ENCODE results near the gene CAMKMT. TPM values are rescaled to one million over a fixed set of nuclear protein-coding genes. Genes with fewer than 3 reads are reported as not detected.
"Not testable (repeated sequence)": the region's sequence is repeated elsewhere in the genome, so short reads cannot be mapped to it uniquely, and the experiment has no call there.

The CAMKMT gene
- total and polyA plus RNA-seq, 8 donors, result 8.3 to 17.5 (median 11.5) TPM

DNA sequence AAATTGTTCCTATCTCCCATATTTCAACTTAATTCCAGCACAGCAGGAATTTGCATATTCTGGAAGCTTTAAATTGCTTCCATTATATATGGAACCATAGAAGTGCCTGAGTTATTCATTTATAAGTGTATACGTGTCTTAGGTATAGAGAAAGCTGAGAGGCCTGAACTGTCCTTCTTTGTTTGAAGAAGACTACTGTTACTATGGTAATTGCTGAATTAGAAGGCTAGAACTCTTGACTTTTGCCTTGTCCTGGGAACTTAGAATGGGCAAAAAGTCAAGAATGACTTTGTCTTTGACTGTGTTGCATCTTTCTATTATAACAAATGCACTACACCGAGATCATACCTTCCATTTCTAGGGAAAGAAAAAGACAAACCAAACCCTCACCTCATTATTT lies 15.7 kb downstream of the CAMKMT start:
- TF ChIP-seq, protein P1, sequence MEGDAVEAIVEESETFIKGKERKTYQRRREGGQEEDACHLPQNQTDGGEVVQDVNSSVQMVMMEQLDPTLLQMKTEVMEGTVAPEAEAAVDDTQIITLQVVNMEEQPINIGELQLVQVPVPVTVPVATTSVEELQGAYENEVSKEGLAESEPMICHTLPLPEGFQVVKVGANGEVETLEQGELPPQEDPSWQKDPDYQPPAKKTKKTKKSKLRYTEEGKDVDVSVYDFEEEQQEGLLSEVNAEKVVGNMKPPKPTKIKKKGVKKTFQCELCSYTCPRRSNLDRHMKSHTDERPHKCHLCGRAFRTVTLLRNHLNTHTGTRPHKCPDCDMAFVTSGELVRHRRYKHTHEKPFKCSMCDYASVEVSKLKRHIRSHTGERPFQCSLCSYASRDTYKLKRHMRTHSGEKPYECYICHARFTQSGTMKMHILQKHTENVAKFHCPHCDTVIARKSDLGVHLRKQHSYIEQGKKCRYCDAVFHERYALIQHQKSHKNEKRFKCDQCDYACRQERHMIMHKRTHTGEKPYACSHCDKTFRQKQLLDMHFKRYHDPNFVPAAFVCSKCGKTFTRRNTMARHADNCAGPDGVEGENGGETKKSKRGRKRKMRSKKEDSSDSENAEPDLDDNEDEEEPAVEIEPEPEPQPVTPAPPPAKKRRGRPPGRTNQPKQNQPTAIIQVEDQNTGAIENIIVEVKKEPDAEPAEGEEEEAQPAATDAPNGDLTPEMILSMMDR (IDR thresholded peaks at IDR 0.05), result no peak
- H3K4me3 ChIP-seq, result no peak overlapping the region
- DNase-seq (no peak), ATAC-seq (no peak)
- H3K4me1 ChIP-seq, result no peaks in the 10 kb centered on the region
- H3K27me3 ChIP-seq, result no peaks in the 10 kb centered on the region
- no peaks in the 10 kb centered on the region for H3K9me3 ChIP-seq
- intact Hi-C loops (cut with DNase I), result no loop called here
- H3K27ac ChIP-seq, result no peak overlapping the region
- peaks cover 0 to 2% of the 10 kb centered on the region in 2 donors for H3K36me3 ChIP-seq

DNA sequence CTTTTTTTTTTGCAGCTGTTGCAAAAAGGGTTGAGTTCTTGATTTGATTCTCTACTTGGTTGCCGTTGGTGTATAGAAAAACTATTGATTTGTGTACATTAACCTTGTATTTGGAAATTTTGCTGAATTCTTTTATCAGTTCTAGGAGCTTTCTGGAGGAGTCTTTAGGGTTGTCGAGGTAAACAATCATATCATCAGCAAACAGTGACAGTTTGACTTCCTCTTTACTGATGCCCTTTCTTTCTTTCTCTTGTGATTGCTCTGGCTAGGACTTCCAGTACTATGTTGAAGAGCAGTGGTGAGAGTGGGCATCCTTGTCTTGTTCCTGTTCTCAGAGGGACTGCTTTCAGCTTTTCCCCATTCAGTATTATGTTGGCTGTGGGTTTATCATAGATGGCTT lies 23.5 kb downstream of the CAMKMT start:
- intact Hi-C loops (cut with DNase I), result not testable (repeated sequence)

DNA sequence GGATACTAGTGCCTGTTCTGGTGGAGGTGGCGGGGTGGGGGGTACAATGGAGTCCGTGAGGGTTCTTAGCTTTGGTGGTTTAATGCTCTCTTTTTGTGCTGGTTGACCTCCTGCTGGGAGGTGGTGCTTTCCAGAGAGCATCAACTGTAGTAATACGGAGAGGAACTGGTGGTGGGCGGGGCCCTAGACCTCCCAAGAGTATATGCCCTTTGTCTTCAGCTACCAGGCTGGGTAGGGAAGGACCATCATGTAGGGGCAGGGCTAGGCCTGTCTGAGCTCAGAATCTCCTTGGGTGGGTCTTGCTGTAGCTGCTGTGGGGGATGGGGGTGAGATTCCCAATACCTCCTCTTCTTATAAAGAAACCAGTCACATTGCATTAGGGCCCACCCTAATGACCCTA lies 27.1 kb downstream of the CAMKMT start:
- Histone ChIP-seq H3K27me3 (no peaks in the 10 kb centered on the region), H3K36me3 (no peaks in the 10 kb centered on the region), H3K9me3 (peaks cover 0 to 4% of the 10 kb centered on the region in 2 donors), H3K27ac (no peak overlapping the region), H3K4me3 (no peak overlapping the region), H3K4me1 (no peaks in the 10 kb centered on the region)
- TF ChIP-seq, protein P1 (IDR thresholded peaks at IDR 0.05), result no peak
- intact Hi-C loops (cut with DNase I), result no loop called here
- no peak for ATAC-seq
- DNase-seq, result peak in 1 of 4 donors; percentile 27

More for the DNA sequence above, 23.5 kb downstream of the CAMKMT start:
- not testable (repeated sequence) for H3K4me3 ChIP-seq, ATAC-seq, H3K27ac ChIP-seq, H3K36me3 ChIP-seq, H3K4me1 ChIP-seq, DNase-seq, H3K27me3 ChIP-seq, H3K9me3 ChIP-seq

DNA sequence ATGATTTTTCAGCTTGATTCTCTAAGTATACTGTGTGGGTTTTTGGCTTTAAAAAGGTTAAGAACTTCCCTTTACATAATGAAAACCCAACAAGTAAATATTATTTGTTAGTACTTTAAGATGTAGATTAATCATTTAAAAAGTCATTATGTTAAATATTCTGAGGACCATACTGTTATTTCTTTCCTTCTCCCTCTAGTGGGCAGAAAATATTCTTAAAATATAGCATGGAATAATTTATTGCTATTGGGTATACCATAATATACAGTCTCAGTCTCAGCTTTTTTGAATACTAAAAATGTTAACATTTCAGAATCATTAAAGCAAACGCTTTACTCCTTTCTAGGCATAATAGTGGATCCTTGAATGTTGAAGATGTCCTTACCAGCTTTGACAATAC lies 28.1 kb downstream of the CAMKMT start:
- Histone ChIP-seq H3K27me3 (no peaks in the 10 kb centered on the region), H3K27ac (no peak overlapping the region), H3K4me3 (no peak overlapping the region), H3K9me3 (no peaks in the 10 kb centered on the region), H3K4me1 (no peaks in the 10 kb centered on the region), H3K36me3 (no peaks in the 10 kb centered on the region)
- DNase-seq (no peak), ATAC-seq (no peak)
- intact Hi-C loops (cut with DNase I), result loop anchor here in 1 of 2 donors (10.0 kb wide), 2 partner anchors 85 to 565 kb away; no protein-coding TSS in a partner anchor
- TF ChIP-seq, protein P1 (IDR thresholded peaks at IDR 0.05), result no peak

DNA sequence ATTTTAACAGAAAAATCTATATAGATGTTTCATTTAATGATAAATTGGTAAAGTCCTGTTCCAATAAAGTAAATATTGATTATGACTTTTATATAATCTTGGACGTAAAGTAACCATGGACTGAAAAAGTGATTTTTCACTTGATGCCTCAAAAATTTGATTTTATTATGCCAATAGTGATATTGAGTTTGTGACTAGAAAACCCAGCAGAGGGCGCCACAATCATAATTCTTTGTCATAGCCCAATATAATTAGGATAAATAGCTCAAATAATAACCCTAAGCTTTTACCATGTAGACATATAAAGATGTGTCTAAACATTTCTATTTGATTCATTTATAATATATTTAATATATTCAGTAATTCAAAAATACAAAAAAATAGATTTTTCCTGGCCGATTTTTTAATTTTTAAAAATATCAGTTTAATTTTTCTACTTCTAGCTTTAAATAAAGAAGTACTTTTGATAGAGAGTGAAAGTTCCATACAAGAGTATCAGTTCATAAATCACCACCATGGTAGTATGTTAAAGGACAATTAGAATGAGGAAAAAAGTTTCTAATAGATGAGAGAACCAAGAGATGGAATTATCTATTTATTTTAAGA lies 30.7 kb downstream of the CAMKMT start:
- Histone ChIP-seq H3K36me3 (no peaks in the 10 kb centered on the region), H3K9me3 (no peaks in the 10 kb centered on the region), H3K4me1 (no peaks in the 10 kb centered on the region), H3K27ac (no peak overlapping the region), H3K4me3 (no peak overlapping the region), H3K27me3 (no peaks in the 10 kb centered on the region)
- DNase-seq, result peak in 2 of 4 donors; percentile 35 to 52
- intact Hi-C loops (cut with DNase I), result loop anchor here in 1 of 2 donors (10.0 kb wide), 2 partner anchors 82 to 562 kb away; no protein-coding TSS in a partner anchor
- TF ChIP-seq, protein P1 (IDR thresholded peaks at IDR 0.05), result peak; percentile 40 to 60
- ATAC-seq, result no peak
